GM12875 (cell line): ENCODE measurements around the gene MTARC1.

Experiments used
- H3K4me3 ChIP-seq: one replicate; pipeline ENCODE4 v1.5.1; 2011; ENCODE audit warnings: low read depth, low read length, control low read depth
- CTCF ChIP-seq: IDR thresholded peaks from 2 replicates; pipeline ENCODE4 v1.5.1; 2011; ENCODE audit warnings: low read depth, mild to moderate bottlenecking, control low read depth, inconsistent platforms, low read length, moderate library complexity, borderline replicate concordance; ENCODE audit not compliant: insufficient read depth

MTARC1 gene

GRCh38 chr1:220810963-220811362 is 24.2 kb downstream of the MTARC1 start:
- no peak overlapping the region for H3K4me3 ChIP-seq
- TF ChIP-seq CTCF: no peak

GRCh38 chr1:220811695-220812094 is 25.0 kb downstream of the MTARC1 start:
- TF ChIP-seq CTCF: no peak
- H3K4me3 ChIP-seq: no peak overlapping the region

- H3K4me3 ChIP-seq: no peak overlapping the region
- no peak for TF ChIP-seq CTCF
Observed at GRCh38 chr1:220812308-220812707, 25.6 kb downstream of the MTARC1 start.

- H3K4me3 ChIP-seq: no peak overlapping the region
- TF ChIP-seq CTCF: no peak
Observed at GRCh38 chr1:220813013-220813412, 26.3 kb downstream of the MTARC1 start.

- no peak for TF ChIP-seq CTCF
- H3K4me3 ChIP-seq: no peak overlapping the region
Observed at GRCh38 chr1:220815409-220815808, 28.7 kb downstream of the MTARC1 start.

- no peak for TF ChIP-seq CTCF
- H3K4me3 ChIP-seq: no peak overlapping the region
Observed at GRCh38 chr1:220817907-220818306, 31.2 kb downstream of the MTARC1 start.

- no peak for TF ChIP-seq CTCF
Observed at GRCh38 chr1:220818421-220819173, 31.9 kb downstream of the MTARC1 start.

More at GRCh38 chr1:220818421-220819173, 31.9 kb downstream of the MTARC1 start:
- H3K4me3 ChIP-seq: no peak overlapping the region
